Glutamatergic neuron (in vitro differentiated cells): ENCODE measurements around the gene ZNF410. TPM values are rescaled to one million over a fixed set of nuclear protein-coding genes. Genes with fewer than 3 reads are reported as not detected.

Experiments used
- DNase-seq: peaks from one replicate; pipeline ENCODE4 v3.0.0; 2022
- H3K27ac Mint-ChIP-seq: one replicate; pipeline ENCODE4 v1.8.0; 2020; ENCODE audit warnings: mild to moderate bottlenecking, mixed read lengths, inconsistent platforms; ENCODE audit not compliant: unreplicated experiment
- H3K27me3 Mint-ChIP-seq: one replicate; pipeline ENCODE4 v1.8.0; 2020; ENCODE audit warnings: mild to moderate bottlenecking, moderate library complexity, mixed read lengths, inconsistent platforms; ENCODE audit not compliant: unreplicated experiment
- H3K36me3 Mint-ChIP-seq: one replicate; pipeline ENCODE4 v1.8.0; 2020; ENCODE audit warnings: mild to moderate bottlenecking, mixed read lengths, inconsistent platforms; ENCODE audit not compliant: unreplicated experiment
- H3K4me1 Mint-ChIP-seq: one replicate; pipeline ENCODE4 v1.8.0; 2020; ENCODE audit warnings: mild to moderate bottlenecking, low read depth, mixed read lengths, inconsistent platforms; ENCODE audit not compliant: unreplicated experiment
- H3K4me3 Mint-ChIP-seq: one replicate; pipeline ENCODE4 v1.8.0; 2020; ENCODE audit warnings: mild to moderate bottlenecking, mixed read lengths, inconsistent platforms; ENCODE audit not compliant: unreplicated experiment
- H3K9me3 Mint-ChIP-seq: one replicate; pipeline ENCODE4 v1.8.0; 2020; ENCODE audit warnings: mild to moderate bottlenecking, moderate library complexity, mixed read lengths, inconsistent platforms; ENCODE audit not compliant: unreplicated experiment
- total RNA-seq: library from RNA; stranded (reverse); fragmentation: NEBNext Ultra II Directional; extraction: Animal tissue kit (Norgen Biotek cat#: 25700); gene quantifications from one replicate; pipeline ENCODE4 v1.2.1, GENCODE V29; 2021; ENCODE audit not compliant: unreplicated experiment
- TF ChIP-seq, protein P1 (sequence below): fragments of 200-600 bp; sonication (generic); IDR thresholded peaks from one replicate; pipeline ENCODE4 v1.5.0; 2021; ENCODE audit not compliant: partially characterized antibody, unreplicated experiment

The ZNF410 gene
- total RNA-seq, 1 donor from 2014 or later, result 50.7 TPM

DNA sequence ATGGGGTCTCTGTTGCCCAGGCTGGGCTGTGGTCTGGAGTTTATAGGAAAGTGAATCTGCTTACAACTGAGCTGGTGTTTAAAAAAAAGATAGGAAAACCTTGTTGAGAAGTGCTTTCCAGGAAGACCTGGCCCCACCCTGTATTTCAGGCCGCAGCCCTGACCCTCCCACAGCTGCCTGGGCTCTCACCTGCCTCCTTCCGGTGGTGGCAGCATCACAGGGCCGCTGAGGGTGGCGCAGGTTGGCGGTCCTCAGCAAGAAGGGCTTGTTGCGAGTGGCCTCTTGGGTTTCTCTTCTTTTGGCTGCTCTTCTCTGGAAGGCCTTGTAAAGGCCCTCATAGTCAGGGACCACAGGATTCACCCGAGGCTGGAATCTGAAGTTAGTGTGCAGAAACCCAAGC is 55.5 kb downstream of the ZNF410 start:
- H3K27ac Mint-ChIP-seq, result no peak overlapping the region
- no peaks in the 10 kb centered on the region for H3K36me3 Mint-ChIP-seq
- H3K27me3 Mint-ChIP-seq, result peaks cover 6% of the 10 kb centered on the region
- TF ChIP-seq, protein P1, sequence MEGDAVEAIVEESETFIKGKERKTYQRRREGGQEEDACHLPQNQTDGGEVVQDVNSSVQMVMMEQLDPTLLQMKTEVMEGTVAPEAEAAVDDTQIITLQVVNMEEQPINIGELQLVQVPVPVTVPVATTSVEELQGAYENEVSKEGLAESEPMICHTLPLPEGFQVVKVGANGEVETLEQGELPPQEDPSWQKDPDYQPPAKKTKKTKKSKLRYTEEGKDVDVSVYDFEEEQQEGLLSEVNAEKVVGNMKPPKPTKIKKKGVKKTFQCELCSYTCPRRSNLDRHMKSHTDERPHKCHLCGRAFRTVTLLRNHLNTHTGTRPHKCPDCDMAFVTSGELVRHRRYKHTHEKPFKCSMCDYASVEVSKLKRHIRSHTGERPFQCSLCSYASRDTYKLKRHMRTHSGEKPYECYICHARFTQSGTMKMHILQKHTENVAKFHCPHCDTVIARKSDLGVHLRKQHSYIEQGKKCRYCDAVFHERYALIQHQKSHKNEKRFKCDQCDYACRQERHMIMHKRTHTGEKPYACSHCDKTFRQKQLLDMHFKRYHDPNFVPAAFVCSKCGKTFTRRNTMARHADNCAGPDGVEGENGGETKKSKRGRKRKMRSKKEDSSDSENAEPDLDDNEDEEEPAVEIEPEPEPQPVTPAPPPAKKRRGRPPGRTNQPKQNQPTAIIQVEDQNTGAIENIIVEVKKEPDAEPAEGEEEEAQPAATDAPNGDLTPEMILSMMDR, result no peak
- H3K9me3 Mint-ChIP-seq, result no peaks in the 10 kb centered on the region
- no peak for DNase-seq
- H3K4me1 Mint-ChIP-seq, result no peaks in the 10 kb centered on the region
- no peak overlapping the region for H3K4me3 Mint-ChIP-seq

DNA sequence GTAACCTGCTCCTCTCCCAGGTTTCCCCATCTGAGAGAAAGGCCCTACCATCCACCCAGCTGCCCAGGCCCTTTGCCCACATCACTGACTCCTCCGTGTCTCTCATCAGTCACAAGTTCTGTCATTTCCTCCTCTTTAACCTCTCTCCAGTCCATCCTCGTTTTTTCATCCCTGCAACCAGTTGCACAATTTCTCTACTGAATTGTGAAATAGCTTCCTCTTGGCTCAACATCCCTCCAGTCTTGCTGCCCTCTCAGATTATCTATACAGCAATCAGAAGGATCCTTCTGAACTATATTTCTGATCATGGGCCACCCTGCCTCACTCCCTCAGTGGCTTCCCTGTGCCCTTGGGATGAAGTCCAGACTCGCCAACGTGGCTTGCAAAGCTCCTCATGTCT is 56.4 kb downstream of the ZNF410 start:
- DNase-seq, result no peak
- no peak overlapping the region for H3K27ac Mint-ChIP-seq
- H3K27me3 Mint-ChIP-seq, result peaks cover 6% of the 10 kb centered on the region
- H3K36me3 Mint-ChIP-seq, result no peaks in the 10 kb centered on the region
- no peaks in the 10 kb centered on the region for H3K9me3 Mint-ChIP-seq
- TF ChIP-seq, protein P1, result no peak
- H3K4me3 Mint-ChIP-seq, result no peak overlapping the region
- H3K4me1 Mint-ChIP-seq, result no peaks in the 10 kb centered on the region

DNA sequence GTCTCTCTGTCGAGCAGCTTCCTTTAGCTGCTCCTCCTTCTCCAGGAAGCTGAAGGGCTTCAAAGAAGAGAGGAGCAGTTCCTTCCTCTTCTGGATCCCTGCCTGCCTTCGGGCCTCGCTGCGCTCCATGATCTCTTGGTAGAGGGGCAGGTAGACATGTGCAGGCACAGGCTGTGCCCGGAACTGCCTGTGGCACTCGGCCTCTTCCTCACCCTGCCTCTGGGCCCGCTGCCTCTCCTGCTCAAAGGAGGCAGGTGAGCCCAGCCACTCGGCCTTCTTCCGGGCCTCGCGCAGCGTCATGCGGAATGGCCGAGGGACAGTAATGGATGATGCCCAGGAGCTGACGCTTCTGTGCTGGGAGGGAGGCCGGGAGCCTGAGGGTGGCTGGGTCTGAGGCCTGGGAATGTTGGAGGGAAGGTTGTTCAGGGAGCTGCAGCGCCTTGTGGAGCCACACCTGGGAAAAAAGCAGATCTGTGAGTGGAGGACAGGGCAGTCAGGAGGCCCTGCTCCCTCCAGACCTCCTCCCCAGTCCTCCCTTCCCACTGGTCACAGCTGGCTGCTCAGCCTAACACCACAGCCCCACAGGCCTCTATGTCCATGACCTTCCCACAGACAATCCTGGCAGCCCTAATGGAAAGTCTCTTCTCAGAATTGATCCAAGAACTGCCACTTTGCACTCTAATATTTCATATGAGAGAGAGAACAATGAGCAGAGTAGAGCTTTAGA is 57.9 kb downstream of the ZNF410 start:
- H3K27ac Mint-ChIP-seq, result no peak overlapping the region
- no peaks in the 10 kb centered on the region for H3K36me3 Mint-ChIP-seq
- DNase-seq, result no peak
- no peaks in the 10 kb centered on the region for H3K9me3 Mint-ChIP-seq
- H3K27me3 Mint-ChIP-seq, result peaks cover 6% of the 10 kb centered on the region
- H3K4me3 Mint-ChIP-seq, result no peak overlapping the region
- TF ChIP-seq, protein P1, result no peak
- H3K4me1 Mint-ChIP-seq, result no peaks in the 10 kb centered on the region

DNA sequence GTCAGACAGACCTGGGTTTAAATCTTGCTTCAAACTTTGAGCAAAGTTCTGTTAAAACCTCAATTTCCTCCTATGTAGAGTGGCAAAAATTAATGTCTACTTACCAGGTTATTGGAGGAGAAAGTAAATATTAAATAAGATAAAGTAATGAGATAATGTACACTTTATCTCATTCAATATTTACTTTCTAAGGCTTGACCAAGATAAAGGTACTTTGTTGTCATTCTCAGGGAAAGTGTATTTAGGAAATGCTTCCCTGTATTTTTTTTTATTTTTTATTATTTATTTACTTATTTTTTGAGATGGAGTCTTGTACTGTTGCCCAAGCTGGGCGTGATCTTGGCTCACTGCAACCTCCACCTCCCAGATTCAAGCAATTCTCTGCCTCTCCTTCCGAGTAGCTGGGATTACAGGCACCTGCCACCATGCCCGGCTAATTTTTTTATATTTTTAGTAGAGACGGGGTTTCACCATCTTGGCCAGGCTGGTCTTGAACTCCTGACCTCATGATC is 58.6 kb downstream of the ZNF410 start:
- H3K4me3 Mint-ChIP-seq, result no peak overlapping the region
- no peaks in the 10 kb centered on the region for H3K4me1 Mint-ChIP-seq
- no peaks in the 10 kb centered on the region for H3K36me3 Mint-ChIP-seq
- peaks cover 4% of the 10 kb centered on the region for H3K9me3 Mint-ChIP-seq
- TF ChIP-seq, protein P1, result no peak
- H3K27ac Mint-ChIP-seq, result no peak overlapping the region
- H3K27me3 Mint-ChIP-seq, result peaks cover 6% of the 10 kb centered on the region
- DNase-seq, result no peak

DNA sequence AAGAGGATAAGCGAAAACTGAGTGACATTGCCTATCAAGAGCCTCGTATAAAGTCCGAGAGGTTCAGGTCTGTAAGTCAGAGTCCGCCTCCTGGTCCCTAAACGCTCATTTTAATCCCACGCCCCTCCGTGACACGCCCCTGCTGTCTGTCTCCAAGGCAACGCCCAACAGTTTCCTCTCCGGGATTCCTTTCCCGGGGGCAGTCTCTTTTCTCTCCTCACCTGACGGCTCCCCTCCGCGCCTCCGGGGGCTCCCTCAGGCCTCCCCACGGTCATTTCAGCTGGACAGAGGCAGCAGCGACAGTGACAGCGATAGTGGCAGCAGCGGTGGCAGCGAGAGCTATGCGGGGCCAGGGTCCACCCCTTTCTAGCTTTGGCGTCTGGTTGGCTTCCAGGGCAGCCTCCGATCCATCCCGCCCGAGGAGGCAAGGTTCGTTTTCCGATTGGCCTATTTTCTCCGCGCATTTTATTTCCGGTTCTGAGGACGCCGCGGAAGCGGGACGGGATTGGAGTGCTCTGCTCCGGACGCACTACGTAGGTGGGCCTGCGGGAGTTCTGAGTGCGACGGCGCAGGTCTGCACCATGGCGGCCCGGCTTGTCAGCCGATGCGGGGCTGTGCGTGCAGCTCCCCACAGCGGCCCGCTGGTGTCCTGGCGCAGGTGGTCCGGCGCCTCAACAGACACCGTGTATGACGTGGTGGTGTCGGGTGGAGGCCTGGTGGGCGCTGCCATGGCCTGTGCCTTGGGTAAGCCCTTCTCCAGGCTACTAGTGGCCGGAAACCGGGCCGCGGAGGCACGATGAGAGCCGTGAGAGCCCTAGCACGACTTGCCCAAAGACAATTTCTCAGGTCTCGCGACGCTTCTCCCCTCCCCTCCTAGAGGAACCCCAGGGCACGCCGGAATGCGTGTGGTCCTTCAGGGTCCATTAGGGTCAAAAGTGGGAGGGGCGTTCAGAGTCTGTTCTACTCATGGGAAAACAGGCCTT is 63.4 kb downstream of the ZNF410 start, which contains the start of the genes COQ6 and FAM161B:
COQ6 (plus strand) TSS at position 551 of the 983 bp plus-strand sequence; CDS start at position 582, 31 bp downstream.
FAM161B (minus strand) TSS at position 343 of the 983 bp plus-strand sequence; CDS start at position 275, 68 bp downstream.
- peaks cover 3% of the 10 kb centered on the region for H3K4me1 Mint-ChIP-seq
- H3K4me3 Mint-ChIP-seq, result peak within 1 kb of the TSS; percentile 94
- no peaks in the 10 kb centered on the region for H3K27me3 Mint-ChIP-seq
- DNase-seq, result peak; percentile 89
- peak within 1 kb of the TSS; percentile 83 for H3K27ac Mint-ChIP-seq
- TF ChIP-seq, protein P1, result no peak
- no peaks in the 10 kb centered on the region for H3K36me3 Mint-ChIP-seq
- H3K9me3 Mint-ChIP-seq, result peaks cover 7% of the 10 kb centered on the region
